Activated CD4-positive, alpha-beta T cell treated with anti-CD3 and anti-CD28 coated beads, Interleukin-2, Interleukin-6, amounts not matched to agents 100 ng/mL and 50 ng/mL, durations not matched to agents 16 hours and 8 hours (primary cell): ENCODE results near the gene ZNF141.
"Not testable (repeated sequence)": the region's sequence is repeated elsewhere in the genome, so short reads cannot be mapped to it uniquely, and the experiment has no call there.

Source experiments
- DNase-seq: peaks from one replicate; pipeline ENCODE4 v3.0.0-alpha.2; 2020

ZNF141 gene

DNA sequence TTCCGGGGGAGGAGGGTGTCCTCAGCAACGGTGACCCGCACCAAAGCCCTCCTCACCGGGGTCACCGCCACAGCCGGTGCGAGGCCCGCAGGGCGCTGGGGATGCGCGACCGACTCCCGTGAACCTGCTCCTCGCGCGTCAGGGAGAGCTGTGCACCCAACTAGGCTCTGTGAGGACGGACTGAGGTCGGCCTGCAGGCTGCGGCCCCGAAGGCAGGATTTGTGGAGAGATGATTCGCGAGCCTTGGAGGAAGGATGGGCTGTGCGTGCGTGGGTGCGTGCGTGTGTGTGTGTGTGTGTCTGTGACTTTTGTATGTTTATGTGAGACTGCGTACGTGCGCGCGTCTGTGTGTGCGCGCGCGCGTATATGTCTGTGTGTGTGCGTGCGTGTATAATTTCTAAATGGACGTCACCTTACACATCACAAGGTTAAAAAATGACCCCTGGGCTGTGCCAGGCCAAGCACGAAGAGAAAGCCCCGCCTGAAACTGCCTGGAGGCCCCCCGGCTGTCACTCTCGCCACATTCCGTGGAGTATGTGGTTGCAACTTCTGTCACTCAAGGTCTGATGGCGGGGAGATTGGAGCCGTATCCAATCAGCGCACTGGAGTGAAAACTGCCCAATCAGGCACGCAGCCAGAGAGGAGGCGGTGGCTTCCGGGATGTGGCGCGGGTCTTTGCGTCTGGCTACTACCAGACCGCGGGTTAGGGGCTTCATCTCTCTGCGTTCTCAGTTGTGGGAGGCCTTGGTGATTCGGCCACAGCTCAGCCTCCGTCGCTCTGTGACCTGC, at the start of gene ZNF141:
Gene ZNF141, plus strand, starts transcription at position 672 of the 789 bp plus-strand sequence. CDS start 170 bp downstream, outside the sequence.
- DNase-seq: peak; percentile 96

DNA sequence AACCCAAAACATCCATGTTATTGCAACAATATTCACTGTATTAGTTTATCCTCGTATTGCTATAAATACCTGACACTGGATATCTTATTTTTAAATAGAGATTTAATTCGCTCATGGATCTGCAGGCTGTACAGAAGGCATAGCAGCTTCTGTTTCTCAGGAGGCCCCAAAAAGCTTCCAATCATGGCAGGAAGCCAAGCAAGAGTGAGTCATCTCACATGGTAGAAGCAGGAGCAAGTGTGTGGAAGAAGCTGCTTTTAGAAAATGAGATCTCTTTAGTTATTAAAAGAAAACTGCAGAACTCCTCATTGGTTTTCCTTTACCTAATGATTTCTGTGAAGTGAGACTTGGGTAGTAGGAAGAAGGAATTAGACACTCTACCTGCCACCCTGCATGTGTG, 48.7 kb upstream of the ZNF141 start:
- no peak for DNase-seq

DNA sequence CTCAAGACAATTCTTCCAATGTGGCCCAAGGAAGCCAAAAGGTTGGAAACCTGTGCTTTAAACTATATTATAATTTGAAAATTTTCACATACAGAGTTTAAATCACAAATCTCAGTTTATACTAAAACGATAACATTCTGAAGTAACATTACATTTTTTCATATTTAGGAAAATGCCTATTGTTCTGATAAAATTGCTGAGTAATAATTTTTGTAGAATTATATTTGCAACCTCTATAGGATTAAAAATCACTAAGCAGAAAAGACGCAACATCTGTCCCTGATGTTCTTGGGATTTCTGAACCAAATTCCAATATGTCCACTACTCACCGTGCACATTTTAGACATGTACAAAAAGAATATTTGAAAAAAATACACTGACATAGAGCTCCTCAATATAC, 42.9 kb upstream of the ZNF141 start:
- DNase-seq: no peak

DNA sequence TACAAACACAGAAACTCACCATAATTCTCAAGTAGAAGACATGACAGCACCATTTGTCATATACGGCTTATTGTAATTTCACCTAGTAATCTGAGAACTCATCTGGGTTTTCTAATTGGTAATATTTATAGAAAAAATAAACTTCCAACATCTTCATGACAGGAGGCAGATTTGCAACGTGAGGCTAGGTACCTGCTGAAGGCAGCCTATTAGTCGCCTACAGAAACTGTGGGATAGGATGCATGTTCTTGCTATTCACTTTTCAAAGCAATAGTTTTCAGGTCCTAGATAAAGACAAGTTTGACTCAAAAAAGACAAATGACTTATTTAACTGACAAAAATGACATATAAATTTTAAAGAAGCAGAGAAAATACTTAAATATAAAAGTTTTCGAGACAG, 35.2 kb upstream of the ZNF141 start:
- DNase-seq: no peak

DNA sequence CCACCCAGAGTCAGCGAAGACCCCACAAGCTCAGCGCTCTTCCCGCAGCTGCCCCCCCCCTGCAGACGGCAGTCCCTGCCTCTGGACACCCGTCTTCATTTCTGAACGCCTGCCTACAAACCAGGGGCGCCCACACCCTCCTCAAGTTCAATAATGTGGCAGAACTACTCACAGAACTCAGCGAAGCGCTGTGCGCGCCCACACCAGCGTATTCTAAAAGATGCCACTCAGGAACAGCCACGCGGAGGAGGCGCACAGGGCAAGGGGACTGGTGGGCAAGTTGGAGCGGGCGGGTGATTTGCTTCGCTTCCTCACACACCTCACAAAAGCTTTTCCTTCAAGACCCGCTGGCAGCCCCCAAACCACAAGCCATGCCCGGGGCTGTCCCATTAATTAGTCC, 33.1 kb upstream of the ZNF141 start:
- DNase-seq: not testable (repeated sequence)

DNA sequence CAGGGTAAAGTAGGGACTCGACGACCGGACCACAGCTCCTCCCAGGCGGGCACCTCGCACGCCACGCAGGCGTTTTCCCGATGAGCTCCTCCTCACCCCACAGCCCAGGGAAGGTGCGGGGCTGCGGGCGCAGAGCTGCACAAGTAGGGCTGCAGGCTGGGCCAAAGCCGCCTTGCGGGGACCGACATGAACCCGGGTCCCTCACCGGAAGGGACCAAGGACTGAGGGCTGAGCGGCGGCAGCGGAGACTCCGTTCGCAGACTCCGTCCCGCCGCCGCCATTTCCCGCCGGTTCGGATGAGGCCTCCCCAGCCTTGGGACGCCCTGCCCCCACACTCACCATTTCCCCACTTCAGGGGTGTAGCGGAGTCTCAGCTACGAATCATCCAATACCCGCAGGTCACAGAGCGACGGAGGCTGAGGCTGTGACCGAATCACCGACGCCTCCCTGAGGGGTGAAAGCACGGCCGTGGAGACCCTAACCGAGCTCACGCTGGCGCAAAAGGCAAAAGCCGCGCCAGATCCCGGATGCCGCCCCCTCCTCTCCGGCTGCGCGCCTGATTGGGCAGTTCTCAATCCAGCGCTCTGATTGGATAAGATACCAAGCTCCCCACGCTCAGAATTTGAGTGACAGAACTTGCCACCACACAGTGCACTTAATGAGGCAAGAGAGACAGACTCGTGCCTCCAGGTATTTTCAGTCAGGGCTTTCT, 32.5 kb upstream of the ZNF141 start, which contains the start of gene ZNF732:
Gene ZNF732, minus strand, starts transcription at position 506 of the 712 bp plus-strand sequence. Its CDS starts 164 bp downstream, at position 342.
- DNase-seq: no peak

DNA sequence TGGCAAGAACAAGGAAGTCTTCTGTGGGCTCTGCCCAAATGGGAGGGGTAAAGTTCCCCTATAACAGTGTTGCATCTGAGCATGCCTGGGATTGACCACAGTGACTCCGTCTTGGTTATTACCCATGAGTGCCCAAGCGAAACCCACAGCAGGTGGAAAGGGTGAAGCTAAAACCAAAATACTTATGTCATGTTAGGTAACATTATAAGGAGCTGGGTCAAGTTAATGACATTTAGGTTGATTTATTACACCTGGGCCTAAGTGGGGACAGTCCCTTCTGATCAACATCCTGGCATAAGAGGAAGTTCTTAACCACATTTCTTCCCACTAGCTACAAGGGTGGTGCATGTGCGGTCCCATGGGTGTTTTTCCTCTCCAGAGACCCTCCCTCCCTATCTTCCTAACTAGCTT, 31.1 kb upstream of the ZNF141 start:
- no peak for DNase-seq

DNA sequence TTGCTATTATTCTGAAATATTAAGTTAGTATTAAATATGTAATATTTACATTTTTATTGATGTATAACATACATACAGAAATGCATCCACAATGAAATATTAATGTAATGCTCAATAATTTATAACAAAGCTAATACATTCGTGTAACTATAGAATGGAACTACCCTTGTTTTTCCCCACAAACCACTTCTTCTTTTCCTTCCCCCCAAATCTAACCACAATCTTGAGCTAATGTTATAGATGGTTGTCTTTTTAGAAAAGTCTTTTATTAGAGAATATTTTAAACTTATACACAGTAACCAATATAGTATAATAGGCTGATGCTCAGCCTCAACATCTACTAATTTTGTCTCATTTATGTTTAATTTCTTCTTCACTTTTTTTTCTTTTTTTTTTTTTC, 27.8 kb upstream of the ZNF141 start:
- no peak for DNase-seq

DNA sequence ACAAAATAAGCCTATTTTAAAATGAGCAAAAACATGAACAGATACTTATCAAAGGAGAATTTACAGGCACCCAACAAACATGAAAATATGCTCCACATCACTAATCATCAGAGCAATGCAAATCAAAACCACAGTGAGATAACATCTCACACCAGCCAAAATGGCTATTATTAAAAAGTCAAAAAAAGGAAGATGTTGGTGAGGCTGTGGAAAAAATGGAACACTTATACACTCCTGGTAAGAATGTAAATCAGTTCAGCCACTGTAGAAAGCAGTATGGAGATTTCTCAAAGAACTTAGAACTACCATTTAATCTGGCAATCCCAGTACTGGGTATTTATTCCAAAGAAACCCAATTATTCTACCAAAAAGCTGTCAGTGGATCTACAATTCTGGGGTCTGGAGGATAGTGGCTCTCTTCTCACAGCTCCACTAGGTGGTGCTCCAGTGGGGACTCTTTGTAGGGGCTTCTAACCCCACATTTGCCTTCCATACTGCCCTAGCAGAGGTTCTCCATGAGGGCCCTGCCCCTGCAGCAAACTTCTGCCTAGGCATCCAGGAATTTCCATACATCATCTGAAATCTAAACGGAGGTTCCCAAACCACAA, 23.2 kb upstream of the ZNF141 start:
- no peak for DNase-seq

DNA sequence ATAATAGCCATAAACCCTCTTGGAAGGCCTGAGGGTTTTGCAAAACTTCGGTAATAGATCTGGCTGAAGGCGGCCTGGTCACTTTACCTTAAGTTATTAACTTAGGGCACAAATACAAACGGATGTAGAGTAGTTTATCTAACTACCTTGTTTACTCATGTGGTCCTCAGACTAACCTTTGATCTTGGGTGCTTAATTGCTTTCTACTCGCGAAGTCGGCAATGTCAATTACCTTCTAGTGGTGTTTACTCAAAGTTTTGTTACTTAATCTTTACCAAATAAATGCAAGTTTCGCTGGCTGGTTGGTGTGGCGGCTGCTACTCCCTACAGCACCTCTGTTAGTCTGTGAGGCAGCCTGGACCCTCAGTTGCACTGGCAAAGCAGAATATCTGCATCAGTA, 8.9 kb upstream of the ZNF141 start:
- DNase-seq: no peak

DNA sequence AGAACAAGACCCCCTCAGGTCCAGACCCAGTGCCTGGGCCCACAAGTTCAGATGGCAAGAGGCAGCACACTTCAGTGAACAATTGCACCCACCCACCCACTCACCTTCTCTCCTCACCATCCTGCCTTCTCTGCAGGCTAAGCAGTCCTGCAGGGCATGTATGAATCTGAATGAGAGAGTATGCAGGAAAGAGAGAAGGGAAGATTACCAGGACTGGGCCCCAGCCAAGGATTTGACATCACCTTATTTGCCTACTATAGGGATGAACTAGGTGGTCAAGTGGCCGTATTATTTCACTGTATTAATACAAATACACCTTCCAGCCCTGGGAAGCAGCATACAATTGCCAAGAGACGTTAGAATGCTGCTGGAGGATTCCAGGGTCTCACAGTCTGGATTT, 2.1 kb upstream of the ZNF141 start:
- no peak for DNase-seq

DNA sequence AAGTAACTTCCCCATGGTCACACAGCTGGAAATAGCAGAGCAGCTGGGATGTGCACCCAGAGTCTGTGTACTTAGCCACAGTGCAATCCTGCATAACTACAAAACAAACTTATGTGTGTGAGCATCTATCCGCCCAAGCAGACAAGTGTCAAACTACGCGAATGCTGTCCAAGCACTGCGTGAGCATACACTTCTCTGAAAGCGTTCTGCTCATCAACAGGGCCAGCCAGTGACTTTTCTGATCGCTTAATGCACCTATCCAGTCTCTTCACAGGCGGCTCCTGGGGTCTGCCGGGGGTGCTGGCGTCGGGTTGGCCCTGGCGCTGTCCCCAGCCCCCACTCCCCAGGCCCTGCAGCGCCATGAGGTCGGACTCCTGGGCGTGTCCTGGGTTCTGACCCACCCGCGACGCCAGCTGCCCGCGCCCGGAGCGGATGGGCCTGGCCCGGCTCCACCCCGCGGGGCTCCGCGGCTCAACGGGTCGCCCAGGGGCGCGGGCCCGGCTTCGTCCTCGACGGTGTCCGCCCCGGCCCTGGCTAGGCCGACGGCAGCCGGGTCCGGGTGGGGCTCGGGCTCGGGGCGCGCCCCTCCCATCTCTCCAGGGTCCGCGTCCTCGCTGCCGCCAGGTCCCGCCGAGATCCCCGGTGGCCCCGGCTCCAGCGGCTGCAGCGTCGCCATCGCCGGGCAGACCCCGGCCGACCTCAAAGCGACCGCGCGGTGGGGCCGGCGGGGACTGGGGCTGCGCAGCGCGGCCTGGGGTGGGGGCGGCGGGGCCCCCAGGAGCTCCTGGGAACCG, 1.3 kb upstream of the ZNF141 start:
- no peak for DNase-seq

DNA sequence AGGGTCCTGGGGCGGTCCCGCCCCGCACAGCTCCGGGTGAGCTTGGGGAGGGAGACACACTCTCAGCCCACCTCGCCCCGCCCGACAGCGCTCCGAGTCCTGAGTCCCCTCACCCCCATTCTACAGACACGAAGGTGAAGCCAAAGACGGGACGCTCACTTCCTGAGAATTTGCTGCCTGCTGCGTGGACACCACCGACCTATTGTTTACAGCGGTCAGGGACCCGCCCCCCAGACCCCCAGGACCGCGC, 796 bp upstream of the ZNF141 start:
- DNase-seq: peak; percentile 1

DNA sequence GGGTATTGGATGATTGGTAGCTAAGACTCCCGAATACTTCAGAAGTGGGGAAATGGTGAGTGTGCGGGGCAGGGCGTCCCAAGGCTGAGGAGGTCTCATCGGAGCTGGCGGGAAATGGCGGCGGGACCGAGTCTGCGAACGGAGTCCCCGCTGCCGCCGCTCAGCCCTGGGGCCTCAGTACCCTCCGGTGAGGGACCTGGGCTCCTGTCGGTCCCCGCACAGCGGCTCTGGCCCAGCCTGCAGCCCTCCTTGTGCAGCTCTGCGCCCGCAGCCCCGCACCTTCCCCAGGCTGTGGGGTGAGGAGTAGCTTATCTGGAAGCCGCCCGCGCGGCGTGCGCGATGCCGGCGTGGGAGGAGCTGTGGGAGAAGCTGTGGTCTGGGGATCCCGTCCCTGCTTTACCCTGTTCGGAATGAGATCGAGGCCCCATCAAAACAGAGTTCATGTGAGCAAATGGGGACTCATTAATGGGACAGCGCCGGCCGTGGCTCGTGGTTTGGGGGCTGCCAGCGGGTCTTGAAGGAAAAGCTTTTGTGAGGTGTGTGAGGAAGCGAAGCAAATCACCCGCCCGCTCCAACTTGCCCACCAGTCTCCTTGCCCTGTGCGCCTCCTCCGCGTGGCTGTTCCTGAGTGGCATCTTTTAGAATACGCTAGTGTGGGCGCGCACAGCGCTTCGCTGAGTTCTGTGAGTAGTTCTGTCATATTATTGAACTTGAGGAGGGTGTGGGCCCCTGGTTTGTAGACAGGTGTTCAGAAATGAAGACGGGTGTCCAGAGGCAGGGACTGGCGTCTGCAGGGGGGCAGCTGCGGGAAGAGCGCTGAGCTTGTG, 531 bp downstream of the ZNF141 start:
- peak; percentile 45 for DNase-seq

DNA sequence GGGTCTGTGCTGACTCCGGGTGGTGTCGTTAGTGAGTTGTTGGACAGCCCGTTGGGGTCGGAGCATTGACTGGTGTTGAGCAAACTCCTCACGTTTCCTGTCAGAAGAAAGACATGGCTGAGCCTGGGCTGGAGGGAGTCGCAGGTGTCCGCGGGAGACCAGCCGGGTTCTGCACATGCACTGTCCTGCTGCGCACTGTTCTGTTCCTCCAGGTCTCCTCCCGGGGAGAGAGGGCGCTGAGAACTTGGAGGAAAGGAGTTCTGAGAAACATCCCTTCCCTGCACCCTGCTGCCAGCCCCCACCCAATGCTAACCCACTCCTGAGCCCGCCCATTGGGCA, 1.1 kb downstream of the ZNF141 start:
- DNase-seq: peak; percentile 1

DNA sequence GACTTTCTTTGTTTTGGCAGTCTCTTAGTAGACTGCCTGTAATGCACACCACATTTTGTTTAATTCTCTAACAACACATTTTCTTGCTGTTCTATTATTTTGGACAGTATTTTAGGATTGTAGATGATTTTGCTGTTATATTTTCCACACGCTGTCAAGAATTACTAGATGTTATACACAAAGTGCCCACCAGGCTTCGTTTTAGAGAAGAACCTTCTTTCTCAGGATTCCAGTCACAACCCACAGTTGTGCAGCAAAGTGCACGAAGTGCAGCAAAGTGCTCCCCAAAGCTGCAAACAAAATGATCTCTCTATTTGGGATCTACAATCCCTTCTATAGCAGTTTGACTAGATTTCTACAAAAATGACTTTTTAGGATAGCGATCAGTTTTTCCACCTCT, 2.4 kb downstream of the ZNF141 start:
- DNase-seq: no peak

DNA sequence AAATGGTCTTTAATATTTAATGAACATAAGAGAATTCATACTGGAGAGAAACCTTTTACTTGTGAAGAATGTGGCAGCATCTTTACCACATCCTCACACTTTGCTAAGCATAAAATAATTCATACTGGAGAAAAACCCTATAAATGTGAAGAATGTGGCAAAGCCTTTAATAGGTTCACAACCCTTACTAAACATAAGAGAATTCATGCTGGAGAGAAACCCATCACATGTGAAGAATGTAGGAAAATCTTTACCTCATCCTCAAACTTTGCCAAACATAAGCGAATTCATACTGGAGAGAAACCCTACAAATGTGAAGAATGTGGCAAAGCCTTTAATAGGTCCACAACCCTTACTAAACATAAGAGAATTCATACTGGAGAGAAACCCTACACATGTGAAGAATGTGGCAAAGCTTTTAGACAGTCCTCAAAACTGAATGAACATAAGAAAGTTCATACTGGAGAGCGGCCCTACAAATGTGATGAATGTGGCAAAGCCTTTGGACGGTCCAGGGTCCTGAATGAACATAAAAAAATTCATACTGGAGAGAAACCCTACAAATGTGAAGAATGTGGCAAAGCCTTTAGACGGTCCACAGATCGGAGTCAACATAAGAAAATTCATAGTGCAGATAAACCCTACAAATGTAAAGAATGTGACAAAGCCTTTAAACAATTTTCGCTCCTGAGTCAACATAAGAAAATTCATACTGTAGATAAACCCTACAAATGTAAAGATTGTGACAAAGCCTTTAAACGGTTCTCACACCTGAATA, 35.6 kb downstream of the ZNF141 start:
- DNase-seq: no peak

DNA sequence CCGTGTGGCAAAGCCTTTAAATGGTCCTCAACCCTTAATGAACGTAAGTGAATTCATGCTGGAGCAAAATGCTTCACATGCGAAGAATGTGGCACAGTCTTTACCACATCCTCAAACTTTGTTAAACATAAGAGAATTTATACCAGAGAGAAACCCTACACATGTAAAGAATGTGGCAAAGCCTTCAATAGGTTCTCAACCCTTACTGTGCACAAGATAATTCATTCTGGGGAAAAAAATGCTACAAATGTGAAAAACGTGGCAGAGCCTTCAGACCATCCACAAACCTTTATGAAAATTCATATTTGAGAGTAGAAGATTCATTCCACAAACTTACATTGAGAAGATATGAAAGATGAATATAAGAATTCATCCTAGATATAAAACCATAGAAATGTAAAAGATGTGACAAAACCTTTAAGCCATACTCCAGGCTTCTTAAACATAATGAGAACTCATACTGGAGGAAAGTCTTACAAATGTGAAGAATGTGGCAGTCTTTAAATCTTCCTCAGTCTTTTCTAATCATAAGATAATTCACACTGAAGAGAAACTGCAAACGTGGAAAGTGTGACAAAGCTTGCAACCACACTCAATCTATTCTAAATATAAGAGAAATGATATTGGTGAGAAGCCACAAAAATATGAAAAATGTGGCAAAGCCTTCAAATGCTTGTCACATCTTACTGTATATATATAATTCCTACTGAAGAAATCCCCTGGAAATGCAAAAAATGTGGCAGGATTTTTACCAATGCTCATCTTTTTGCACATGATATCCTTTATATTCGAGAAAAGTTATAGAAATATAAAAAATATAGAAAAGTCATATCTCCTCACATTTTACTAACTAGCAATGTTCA, 36.9 kb downstream of the ZNF141 start:
- no peak for DNase-seq

DNA sequence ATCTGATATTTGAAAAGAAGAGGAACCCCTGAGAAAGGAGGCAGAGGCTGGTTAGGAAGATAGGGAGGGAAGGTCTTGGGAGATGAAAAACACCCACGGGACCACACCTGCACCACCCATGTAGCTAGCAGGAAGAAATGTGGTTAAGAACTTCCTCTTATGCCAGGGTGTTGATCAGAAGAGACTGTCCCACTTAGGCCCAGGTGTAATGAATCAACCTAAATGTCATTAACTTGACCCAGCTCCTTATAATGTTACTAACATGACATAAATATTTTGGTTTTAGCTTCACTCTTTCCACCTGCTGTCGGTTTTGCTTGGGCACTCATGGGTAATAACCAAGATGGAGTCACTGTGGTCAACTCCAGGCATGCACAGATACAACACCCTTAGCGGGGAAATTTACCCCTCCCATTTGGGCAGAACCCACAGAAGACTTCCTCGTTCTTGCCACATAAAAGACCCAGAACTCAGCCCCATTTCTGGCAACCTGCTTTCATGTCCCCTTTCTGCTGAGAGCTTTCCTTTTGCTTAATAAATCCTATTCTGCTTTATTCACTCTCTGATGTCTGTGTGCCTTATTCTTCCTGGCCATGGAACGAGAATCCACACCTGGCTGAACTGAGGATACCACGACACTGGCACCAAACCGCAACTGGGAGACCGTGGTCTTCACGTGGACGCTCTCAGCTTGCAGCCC, 46.8 kb downstream of the ZNF141 start:
- DNase-seq: no peak
